CD14-positive monocyte (primary cell): Measurements from ENCODE around the gene ZNF408. TPM values are rescaled to one million over a fixed set of nuclear protein-coding genes. Genes with fewer than 3 reads are reported as not detected.

Experiments
- DNase-seq, 3 donors: peaks; one replicate each; pipeline ENCODE4 v3.0.0-alpha.2; 2011 to 2022
- H2AFZ ChIP-seq: 2 replicates; pipeline ENCODE4 v1.6.0; 2012; ENCODE audit warnings: mild to moderate bottlenecking, low read depth, low read length, inconsistent platforms; ENCODE audit not compliant: insufficient read depth, poor library complexity, severe bottlenecking
- H3K27ac ChIP-seq, 2 donors: 1 replicate in 1 of 2; 2 replicates in 1 of 2; pipeline ENCODE4 v1.5.1; 2012 to 2013; ENCODE audit warnings: low read length in 2 of 2, control low read depth in 1 of 2, inconsistent platforms in 1 of 2, low read depth in 1 of 2, mild to moderate bottlenecking in 1 of 2
- H3K27me3 ChIP-seq, 2 donors: one replicate each; pipeline versions ENCODE4 v1.6.0 to v1.6.1; 2011 to 2013; ENCODE audit warnings: low read length in 2 of 2; ENCODE audit not compliant: control insufficient read depth in 2 of 2, insufficient read depth in 2 of 2
- H3K36me3 ChIP-seq, 2 donors: replicated peaks in 1 of 2; 1 replicate in 1 of 2; 2 replicates in 1 of 2; pipeline versions ENCODE4 v1.5.1 to v1.6.1; 2012 to 2013; ENCODE audit warnings: low read length in 2 of 2, control low read depth in 1 of 2, inconsistent platforms in 1 of 2, mild to moderate bottlenecking in 1 of 2; ENCODE audit not compliant: insufficient read depth in 2 of 2, control insufficient read depth in 1 of 2
- H3K4me1 ChIP-seq, 2 donors: 1 replicate in 1 of 2; 2 replicates in 1 of 2; pipeline versions ENCODE4 v1.5.1 to v1.6.1; 2012 to 2013; ENCODE audit warnings: low read length in 2 of 2, control low read depth in 1 of 2, inconsistent platforms in 1 of 2, mild to moderate bottlenecking in 1 of 2, moderate library complexity in 1 of 2; ENCODE audit not compliant: insufficient read depth in 2 of 2, control insufficient read depth in 1 of 2
- H3K4me2 ChIP-seq: replicated peaks from 2 replicates; pipeline ENCODE3; 2012; ENCODE audit warnings: low read length, moderate library complexity, mild to moderate bottlenecking; ENCODE audit not compliant: poor library complexity, severe bottlenecking; ENCODE audit errors: extremely low read depth
- H3K4me3 ChIP-seq, 3 experiments: fragments of 200-600 bp in 1 of 3; sonication (generic) in 1 of 3; replicated peaks in 1 of 3; 1 replicate in 2 of 3; 2 replicates in 1 of 3; pipeline ENCODE4 v1.5.1; 2011 to 2013; ENCODE audit warnings: low read length in 3 of 3, mild to moderate bottlenecking in 3 of 3, control low read depth in 2 of 3, low read depth in 2 of 3, inconsistent platforms in 1 of 3, moderate library complexity in 1 of 3
- H3K79me2 ChIP-seq: 2 replicates; pipeline ENCODE4 v1.6.0; 2012; ENCODE audit warnings: mild to moderate bottlenecking, control low read depth, inconsistent platforms, low read length, moderate library complexity; ENCODE audit not compliant: insufficient read depth
- H3K9ac ChIP-seq: 2 replicates; pipeline ENCODE4 v1.6.0; 2017; ENCODE audit warnings: low read length, mild to moderate bottlenecking; ENCODE audit not compliant: insufficient read depth, poor library complexity, severe bottlenecking
- H3K9me3 ChIP-seq, 2 donors: replicated peaks in 1 of 2; 1 replicate in 1 of 2; 2 replicates in 1 of 2; pipeline versions ENCODE4 v1.5.1 to v1.6.1; 2012 to 2013; ENCODE audit warnings: low read length in 2 of 2, control low read depth in 1 of 2; ENCODE audit not compliant: control insufficient read depth in 1 of 2, insufficient read depth in 1 of 2
- H4K20me1 ChIP-seq: 2 replicates; pipeline ENCODE4 v1.6.0; 2012; ENCODE audit warnings: mild to moderate bottlenecking, low read length, control low read depth, moderate library complexity; ENCODE audit not compliant: insufficient read depth
- H3K27ac Mint-ChIP-seq, 7 donors: one replicate each; pipeline ENCODE4 v1.8.0; 2020; ENCODE audit warnings: mild to moderate bottlenecking in 7 of 7, mixed read lengths in 7 of 7, moderate library complexity in 6 of 7, inconsistent platforms in 2 of 7
- H3K27me3 Mint-ChIP-seq, 3 donors: one replicate each; pipeline ENCODE4 v1.8.0; 2021 to 2022; ENCODE audit warnings: low read depth in 3 of 3, mild to moderate bottlenecking in 3 of 3, mixed read lengths in 3 of 3, moderate library complexity in 3 of 3, inconsistent platforms in 1 of 3
- H3K36me3 Mint-ChIP-seq, 2 donors: one replicate each; pipeline ENCODE4 v1.8.0; 2020; ENCODE audit warnings: mixed read lengths in 2 of 2, inconsistent platforms in 1 of 2, mild to moderate bottlenecking in 1 of 2
- H3K4me1 Mint-ChIP-seq: one replicate; pipeline ENCODE4 v1.8.0; 2020; ENCODE audit warnings: mild to moderate bottlenecking, mixed read lengths
- H3K4me3 Mint-ChIP-seq, 2 donors: one replicate each; pipeline ENCODE4 v1.8.0; 2020; ENCODE audit warnings: mild to moderate bottlenecking in 2 of 2, mixed read lengths in 2 of 2, moderate library complexity in 1 of 2
- H3K9me3 Mint-ChIP-seq, 7 donors: one replicate each; pipeline ENCODE4 v1.8.0; 2020 to 2022; ENCODE audit warnings: mixed read lengths in 7 of 7, mild to moderate bottlenecking in 6 of 7, moderate library complexity in 6 of 7, inconsistent platforms in 2 of 7
- WGBS: methylation state at CpG from one replicate; pipeline ENCODE4 v1.1.5; 2013; ENCODE audit warnings: missing lambda C conversion rate; ENCODE audit not compliant: insufficient coverage; 5-methylcytosine and 5-hydroxymethylcytosine counted together
- intact Hi-C, 2 donors: fragments of 100-400 bp; cut with micrococcal nuclease; formaldehyde crosslinking; loops; one replicate each; pipeline versions ENCODE4 v1.15.0 to v1.15.1; 2023
- polyA plus RNA-seq, 3 donors: library from polyadenylated mRNA; depleted of rRNA in 1 of 3; unstranded in 2 of 3; stranded (reverse) in 1 of 3; fragments of 300-500 nt in 2 of 3; fragments of >200 nt in 1 of 3; fragmentation: Illumina TruSeq in 2 of 3; gene quantifications; 1 replicate in 2 of 3; 2 replicates in 1 of 3; pipeline ENCODE4 v1.2.3, GENCODE V29; 2012 to 2021
- TF ChIP-seq, protein P1 (sequence below): fragments of 200-600 bp; IDR thresholded peaks from one replicate; pipeline ENCODE4 v1.8.0; 2022; ENCODE audit warnings: antibody characterized with exemption, mild to moderate bottlenecking

ZNF408 gene
- polyA plus RNA-seq, 3 donors = 4.1 to 4.5 (median 4.2) TPM

DNA sequence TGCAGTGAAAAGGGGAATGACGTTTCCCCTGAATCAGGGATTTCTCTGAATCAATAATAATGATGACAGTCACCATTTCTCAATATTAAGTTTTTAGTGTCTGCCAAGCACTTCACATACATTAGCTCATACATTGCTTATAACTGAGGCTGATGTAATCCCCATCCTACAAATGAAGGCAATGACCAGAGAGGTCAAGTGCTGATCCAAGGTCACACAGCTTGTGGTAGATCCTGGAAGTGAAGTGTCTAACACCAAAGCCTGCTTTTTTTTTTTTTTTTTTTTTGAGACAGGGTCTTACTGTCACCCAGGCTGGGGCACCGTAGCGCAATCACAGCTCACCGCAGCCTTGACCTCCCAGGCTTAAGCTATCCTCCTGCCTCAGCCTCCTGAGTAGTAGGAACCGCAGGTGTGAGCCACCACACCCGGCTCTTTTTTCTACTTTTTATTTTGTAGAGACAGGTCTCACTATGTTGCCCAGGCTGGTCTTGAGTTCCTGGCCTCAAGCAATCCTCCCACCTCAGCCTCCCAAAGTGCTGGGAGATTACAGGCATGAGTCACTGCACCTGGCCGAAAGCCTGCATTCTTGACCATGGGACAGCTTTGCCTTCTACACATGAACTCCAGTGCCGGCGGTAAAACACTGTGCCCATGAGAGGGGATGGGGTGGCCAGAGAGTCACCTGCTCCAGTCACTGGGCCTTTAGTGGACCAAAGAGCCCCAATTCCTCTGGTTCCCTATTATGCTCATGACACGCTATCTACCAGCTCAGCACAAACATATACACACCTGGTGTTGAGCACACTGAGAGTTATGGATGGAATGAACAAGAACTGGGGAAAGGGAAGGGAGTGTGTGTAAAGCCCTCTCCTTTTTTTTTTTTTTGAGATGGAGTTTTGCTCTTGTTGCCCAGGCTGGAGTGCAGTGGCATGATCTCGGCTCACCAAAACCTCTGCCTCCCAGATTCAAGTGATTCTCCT is 17.8 kb upstream of the ZNF408 start:
- H3K36me3 ChIP-seq = peaks cover 74 to 89% of the 10 kb centered on the region in 2 donors
- TF ChIP-seq, protein P1, sequence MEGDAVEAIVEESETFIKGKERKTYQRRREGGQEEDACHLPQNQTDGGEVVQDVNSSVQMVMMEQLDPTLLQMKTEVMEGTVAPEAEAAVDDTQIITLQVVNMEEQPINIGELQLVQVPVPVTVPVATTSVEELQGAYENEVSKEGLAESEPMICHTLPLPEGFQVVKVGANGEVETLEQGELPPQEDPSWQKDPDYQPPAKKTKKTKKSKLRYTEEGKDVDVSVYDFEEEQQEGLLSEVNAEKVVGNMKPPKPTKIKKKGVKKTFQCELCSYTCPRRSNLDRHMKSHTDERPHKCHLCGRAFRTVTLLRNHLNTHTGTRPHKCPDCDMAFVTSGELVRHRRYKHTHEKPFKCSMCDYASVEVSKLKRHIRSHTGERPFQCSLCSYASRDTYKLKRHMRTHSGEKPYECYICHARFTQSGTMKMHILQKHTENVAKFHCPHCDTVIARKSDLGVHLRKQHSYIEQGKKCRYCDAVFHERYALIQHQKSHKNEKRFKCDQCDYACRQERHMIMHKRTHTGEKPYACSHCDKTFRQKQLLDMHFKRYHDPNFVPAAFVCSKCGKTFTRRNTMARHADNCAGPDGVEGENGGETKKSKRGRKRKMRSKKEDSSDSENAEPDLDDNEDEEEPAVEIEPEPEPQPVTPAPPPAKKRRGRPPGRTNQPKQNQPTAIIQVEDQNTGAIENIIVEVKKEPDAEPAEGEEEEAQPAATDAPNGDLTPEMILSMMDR = no peak
- peaks cover 19 to 24% of the 10 kb centered on the region in 2 donors for H3K4me1 ChIP-seq
- Mint-ChIP-seq H3K4me1 (peaks cover 27% of the 10 kb centered on the region), H3K27ac (peak overlapping the region in 3 of 7 donors; percentile 7 to 46 (median 25)), H3K9me3 (peaks cover 0 to 1% (median 0%) of the 10 kb centered on the region in 7 donors), H3K27me3 (peaks cover 0 to 2% (median 0%) of the 10 kb centered on the region in 3 donors), H3K4me3 (no peak overlapping the region), H3K36me3 (peaks cover 68 to 93% of the 10 kb centered on the region in 2 donors)
- WGBS = 98% methylated on average over 6 of the region's 11 CpGs
- H3K9ac ChIP-seq = no peak overlapping the region
- peaks cover 47% of the 10 kb centered on the region for H3K79me2 ChIP-seq
- peaks cover 4% of the 10 kb centered on the region for H4K20me1 ChIP-seq
- no peak overlapping the region for H3K4me3 ChIP-seq
- H3K4me2 ChIP-seq = no peak overlapping the region
- no peaks in the 10 kb centered on the region for H3K9me3 ChIP-seq
- DNase-seq = no peak
- H3K27me3 ChIP-seq = no peaks in the 10 kb centered on the region
- no peak overlapping the region for H2AFZ ChIP-seq
- intact Hi-C loops = no loop called here
- peak overlapping the region in 1 of 2 donors; percentile 53 for H3K27ac ChIP-seq

GRCh38 chr11:46684367-46684766 is 16.5 kb upstream of the ZNF408 start:
- intact Hi-C loops = no loop called here
- Mint-ChIP-seq H3K4me3 (no peak overlapping the region), H3K36me3 (peaks cover 60 to 92% of the 10 kb centered on the region in 2 donors), H3K9me3 (peaks cover 0 to 1% (median 0%) of the 10 kb centered on the region in 7 donors), H3K4me1 (peaks cover 19% of the 10 kb centered on the region), H3K27ac (peak overlapping the region in 5 of 7 donors; percentile 51 to 77 (median 59)), H3K27me3 (peaks cover 0 to 2% (median 0%) of the 10 kb centered on the region in 3 donors)
- Histone ChIP-seq H3K27me3 (no peaks in the 10 kb centered on the region), H4K20me1 (peaks cover 7% of the 10 kb centered on the region), H3K4me2 (no peak overlapping the region), H3K27ac (peak overlapping the region in 1 of 2 donors; percentile 65), H3K4me1 (peaks cover 10 to 13% of the 10 kb centered on the region in 2 donors), H3K4me3 (no peak overlapping the region), H3K79me2 (peaks cover 51% of the 10 kb centered on the region), H3K9me3 (no peaks in the 10 kb centered on the region), H3K36me3 (peaks cover 71 to 88% of the 10 kb centered on the region in 2 donors), H3K9ac (no peak overlapping the region), H2AFZ (no peak overlapping the region)
- WGBS = 100% methylated on average over 1 of the region's 3 CpGs
- TF ChIP-seq, protein P1 = no peak
- DNase-seq = no peak
